Non-pigmented ciliary epithelial cell (primary cell): ENCODE data around the gene FOXN3.
A peak's percentile ranks its signal among the peaks of the same experiment; 100 is the strongest.

Source experiments
- DNase-seq: peaks from one replicate; pipeline ENCODE4 v3.0.0-alpha.2; 2010; ENCODE audit warnings: low read depth

The FOXN3 gene

GRCh38 chr14:89382901-89383845 is 33.9 kb downstream of the FOXN3 start:
- DNase-seq = no peak

GRCh38 chr14:89382487-89382886 is 34.5 kb downstream of the FOXN3 start:
- no peak for DNase-seq

- no peak for DNase-seq
Observed at GRCh38 chr14:89379891-89380820, 36.9 kb downstream of the FOXN3 start.

GRCh38 chr14:89379006-89379405 is 38.0 kb downstream of the FOXN3 start:
- DNase-seq = no peak

- peak; percentile 68 for DNase-seq
Observed at GRCh38 chr14:89378119-89378518, 38.9 kb downstream of the FOXN3 start.

- no peak for DNase-seq
Observed at GRCh38 chr14:89377544-89377943, 39.5 kb downstream of the FOXN3 start.

GRCh38 chr14:89374908-89375307 is 42.1 kb downstream of the FOXN3 start:
- no peak for DNase-seq

- DNase-seq = no peak
Observed at GRCh38 chr14:89373185-89373584, 43.8 kb downstream of the FOXN3 start.

- DNase-seq = no peak
Observed at GRCh38 chr14:89372512-89372883, 44.5 kb downstream of the FOXN3 start.

GRCh38 chr14:89371585-89372511 is 45.2 kb downstream of the FOXN3 start:
- DNase-seq = no peak

- DNase-seq = no peak
Observed at GRCh38 chr14:89370781-89371180, 46.3 kb downstream of the FOXN3 start.

- DNase-seq = no peak
Observed at GRCh38 chr14:89370381-89370780, 46.7 kb downstream of the FOXN3 start.

- DNase-seq = no peak
Observed at GRCh38 chr14:89369656-89370055, 47.4 kb downstream of the FOXN3 start.

GRCh38 chr14:89368490-89369477 is 48.2 kb downstream of the FOXN3 start:
- DNase-seq = no peak

GRCh38 chr14:89367779-89368120 is 49.3 kb downstream of the FOXN3 start:
- DNase-seq = no peak

- DNase-seq = no peak
Observed at GRCh38 chr14:89366864-89367778, 49.9 kb downstream of the FOXN3 start.

GRCh38 chr14:89365061-89365801 is 51.8 kb downstream of the FOXN3 start:
- no peak for DNase-seq

GRCh38 chr14:89364316-89364715 is 52.7 kb downstream of the FOXN3 start:
- no peak for DNase-seq

GRCh38 chr14:89360277-89360676 is 56.8 kb downstream of the FOXN3 start:
- no peak for DNase-seq
